NT2/D1 (cell line): ENCODE data around the gene ZNF317.

Experiments used
- SUZ12 ChIP-seq: IDR thresholded peaks from 2 replicates; pipeline ENCODE4 v1.6.1; 2011; ENCODE audit not compliant: insufficient read length, insufficient read depth; ENCODE audit errors: extremely low read depth
- YY1 ChIP-seq: IDR thresholded peaks from 2 replicates; pipeline ENCODE4 v1.6.1; 2011; ENCODE audit not compliant: insufficient read length, insufficient read depth

DNA sequence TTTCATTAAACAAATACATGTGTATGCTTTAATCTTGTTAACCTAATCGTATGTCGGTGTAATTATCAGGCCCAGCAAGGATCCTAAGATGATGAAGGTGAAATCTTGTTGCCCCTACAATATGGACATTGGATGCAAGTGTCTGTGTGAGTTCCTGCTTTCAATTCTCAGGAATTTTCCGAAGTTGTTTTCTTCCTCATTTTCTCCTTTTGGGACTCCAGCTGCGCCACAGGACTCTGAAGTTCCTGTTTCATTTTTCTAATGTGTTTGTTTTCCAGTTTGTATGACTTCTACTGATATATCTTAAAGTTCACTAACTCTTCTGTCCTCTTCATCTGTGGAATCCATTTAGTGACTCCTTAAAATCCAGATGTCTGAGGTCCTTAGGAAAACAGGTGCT is 26.6 kb downstream of the ZNF317 start:
- TF ChIP-seq YY1 (no peak), SUZ12 (no peak)
